ENCODE measurements around the gene LHX4. TPM values are rescaled to one million over a fixed set of nuclear protein-coding genes. Genes with fewer than 3 reads are reported as not detected.

Gene LHX4
- total and polyA plus RNA-seq, 2 of the 13 experiments (the other 11 are each of a cell fraction or from before 2014, with no cell fraction given) = 0.03 to 0.07 TPM

DNA sequence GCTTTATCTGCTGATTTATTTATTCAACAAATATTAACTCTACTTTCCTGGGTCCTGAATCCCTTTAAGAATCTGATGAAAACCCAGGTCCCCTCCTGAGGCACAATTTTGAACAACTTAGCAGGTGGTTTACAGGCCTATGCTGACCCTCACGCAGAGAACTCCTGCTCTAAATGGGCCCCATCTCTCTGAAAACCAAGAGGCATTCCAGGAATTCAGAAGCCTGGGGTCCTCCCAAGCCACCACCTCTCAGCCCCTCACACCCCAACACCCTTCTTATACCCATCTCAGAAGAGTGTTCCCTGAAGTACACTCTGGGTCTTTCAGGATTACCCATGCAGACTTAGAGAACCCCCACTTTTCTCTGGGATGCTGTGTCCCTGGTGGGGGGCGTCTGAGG, 34.5 kb downstream of the LHX4 start (continued):
- TF ChIP-seq ZNF772 (CRISPR knock-in tag; IDR thresholded peaks at IDR 0.05) (no peak), ZNF790 (CRISPR knock-in tag; IDR thresholded peaks at IDR 0.05; ENCODE audit: borderline replicate concordance) (no peak)

DNA sequence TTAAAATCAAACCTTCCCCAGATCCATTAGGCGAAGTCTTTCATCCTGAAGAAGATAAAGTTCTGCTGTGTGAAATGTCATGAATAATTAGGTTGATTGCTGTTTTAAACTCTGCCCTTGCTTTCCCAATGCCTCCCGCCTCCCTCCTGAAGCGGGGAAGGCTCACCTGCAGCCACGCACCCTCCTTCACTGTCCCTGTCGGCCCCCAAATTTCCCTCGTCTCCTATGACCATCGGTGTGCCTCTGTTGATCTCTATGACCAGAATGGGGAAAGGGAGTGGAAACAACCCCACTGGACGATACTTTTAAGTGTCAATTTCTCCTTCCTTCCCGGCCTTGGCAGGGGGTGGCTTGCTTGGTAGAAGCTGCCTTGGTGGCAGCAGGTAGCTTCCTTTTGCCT, 35.1 kb downstream of the LHX4 start:
- Histone ChIP-seq H2AFZ (ENCODE audit: low read length) (no peak overlapping the region), H3K79me2 (ENCODE audit: insufficient read depth, low read length) (no peaks in the 10 kb centered on the region), H3K9ac (ENCODE audit: insufficient read depth, low read depth, low read length) (no peak overlapping the region), H3K36me3 (replicated peaks in 1 of 2; ENCODE audit: control insufficient read depth in 1 of 2, insufficient read depth in 2 of 2, low read length in 2 of 2) (no peaks in the 10 kb centered on the region), H3K27me3 (ENCODE audit: control insufficient read depth in 1 of 2, insufficient read depth in 2 of 2, low read length in 2 of 2) (peaks cover 3 to 34% of the 10 kb centered on the region in 2 experiments; a peak in 4 of 5 replicates), H3K4me3 (replicated peaks in 1 of 3; ENCODE audit: insufficient read depth in 1 of 3, low read depth in 2 of 3, low read length in 3 of 3) (no peak overlapping the region), H3K4me1 (ENCODE audit: insufficient read depth, low read length) (peaks cover 23% of the 10 kb centered on the region), H3K4me2 (ENCODE audit: low read depth, low read length) (no peak overlapping the region), H3K9me3 (ENCODE audit: low read length) (no peaks in the 10 kb centered on the region), H3K27ac (ENCODE audit: extremely low read length, insufficient read depth, low read length) (no peak overlapping the region), H4K20me1 (ENCODE audit: insufficient read depth, low read length) (no peaks in the 10 kb centered on the region)
- ChIA-PET CTCF (ENCODE audit: low intra/inter-chr PET ratio, low total read pairs) (no interaction called here), POLR2A (no interaction called here)
- ATAC-seq (no peak), FAIRE-seq (no peak), DNase-seq (ENCODE audit: low spot score) (no peak)
- in situ Hi-C loops (cut with HindIII; ENCODE audit: extremely low pct_ligation_motif_present, low pct_unique_long_range_greater_than_20kb) = loop anchor here (10.0 kb wide), 1 partner anchor 80 kb away; no protein-coding TSS in a partner anchor
- WGBS (ENCODE audit: low lambda C conversion rate) = 65% methylated on average over 9 of the region's 9 CpGs
- no peak for TF ChIP-seq ZBTB3 (CRISPR knock-in tag; IDR thresholded peaks at IDR 0.05; ENCODE audit: borderline replicate concordance, low read depth)
- TF ChIP-seq PAX8 (CRISPR knock-in tag; IDR thresholded peaks at IDR 0.05; ENCODE audit: borderline replicate concordance) = no peak
- TF ChIP-seq ZNF768 (CRISPR knock-in tag; IDR thresholded peaks at IDR 0.05) = no peak
- intact Hi-C loops (cut with micrococcal nuclease; ENCODE audit: unreplicated experiment) = no loop called here
- no TSS peak for BruUV-seq (replicated peaks)

DNA sequence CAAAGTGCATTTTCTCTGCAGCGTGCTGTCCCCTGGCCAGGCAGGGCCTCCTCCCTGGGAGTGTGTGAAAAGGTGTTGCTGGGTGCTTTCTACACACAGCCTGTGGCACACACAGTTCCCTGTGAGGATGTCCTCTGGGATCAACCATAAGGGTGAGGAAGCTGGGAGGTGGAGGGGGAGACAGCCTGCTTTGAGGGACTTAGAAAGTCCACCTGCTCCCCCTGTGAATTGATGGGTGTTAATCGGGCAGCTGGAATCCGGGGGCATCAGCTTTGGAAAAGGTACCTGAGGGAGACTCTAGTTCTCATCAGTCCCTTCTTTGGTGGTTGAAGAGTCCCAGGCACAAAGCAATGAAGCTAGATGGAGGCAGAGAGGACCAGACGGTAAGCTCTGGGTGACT, 35.8 kb downstream of the LHX4 start:
- Histone ChIP-seq H3K36me3 (replicated peaks in 1 of 2; ENCODE audit: control insufficient read depth in 1 of 2, insufficient read depth in 2 of 2, low read length in 2 of 2) (no peaks in the 10 kb centered on the region), H3K79me2 (ENCODE audit: insufficient read depth, low read length) (no peaks in the 10 kb centered on the region), H3K4me3 (replicated peaks in 1 of 3; ENCODE audit: insufficient read depth in 1 of 3, low read depth in 2 of 3, low read length in 3 of 3) (no peak overlapping the region), H3K27ac (ENCODE audit: extremely low read length, insufficient read depth, low read length) (no peak overlapping the region), H2AFZ (ENCODE audit: low read length) (no peak overlapping the region), H3K9me3 (ENCODE audit: low read length) (no peaks in the 10 kb centered on the region), H3K4me1 (ENCODE audit: insufficient read depth, low read length) (peaks cover 30% of the 10 kb centered on the region), H4K20me1 (ENCODE audit: insufficient read depth, low read length) (no peaks in the 10 kb centered on the region), H3K27me3 (ENCODE audit: control insufficient read depth in 1 of 2, insufficient read depth in 2 of 2, low read length in 2 of 2) (peaks cover 0 to 28% of the 10 kb centered on the region in 2 experiments; a peak in 3 of 5 replicates), H3K4me2 (ENCODE audit: low read depth, low read length) (no peak overlapping the region), H3K9ac (ENCODE audit: insufficient read depth, low read depth, low read length) (no peak overlapping the region)
- DNase-seq (ENCODE audit: low spot score) (no peak), FAIRE-seq (no peak), ATAC-seq (no peak)
- no TSS peak for BruUV-seq (replicated peaks)
- ChIA-PET POLR2A (no interaction called here), CTCF (ENCODE audit: low intra/inter-chr PET ratio, low total read pairs) (no interaction called here)
- WGBS (ENCODE audit: low lambda C conversion rate) = 41% methylated on average over 4 of the region's 4 CpGs
- in situ Hi-C loops (cut with HindIII; ENCODE audit: extremely low pct_ligation_motif_present, low pct_unique_long_range_greater_than_20kb) = loop anchor here (10.0 kb wide), 1 partner anchor 81 kb away; no protein-coding TSS in a partner anchor
- intact Hi-C loops (cut with micrococcal nuclease; ENCODE audit: unreplicated experiment) = no loop called here
- no peak for TF ChIP-seq RELA (CRISPR knock-in tag; IDR thresholded peaks at IDR 0.05)
- TF ChIP-seq, protein P1, sequence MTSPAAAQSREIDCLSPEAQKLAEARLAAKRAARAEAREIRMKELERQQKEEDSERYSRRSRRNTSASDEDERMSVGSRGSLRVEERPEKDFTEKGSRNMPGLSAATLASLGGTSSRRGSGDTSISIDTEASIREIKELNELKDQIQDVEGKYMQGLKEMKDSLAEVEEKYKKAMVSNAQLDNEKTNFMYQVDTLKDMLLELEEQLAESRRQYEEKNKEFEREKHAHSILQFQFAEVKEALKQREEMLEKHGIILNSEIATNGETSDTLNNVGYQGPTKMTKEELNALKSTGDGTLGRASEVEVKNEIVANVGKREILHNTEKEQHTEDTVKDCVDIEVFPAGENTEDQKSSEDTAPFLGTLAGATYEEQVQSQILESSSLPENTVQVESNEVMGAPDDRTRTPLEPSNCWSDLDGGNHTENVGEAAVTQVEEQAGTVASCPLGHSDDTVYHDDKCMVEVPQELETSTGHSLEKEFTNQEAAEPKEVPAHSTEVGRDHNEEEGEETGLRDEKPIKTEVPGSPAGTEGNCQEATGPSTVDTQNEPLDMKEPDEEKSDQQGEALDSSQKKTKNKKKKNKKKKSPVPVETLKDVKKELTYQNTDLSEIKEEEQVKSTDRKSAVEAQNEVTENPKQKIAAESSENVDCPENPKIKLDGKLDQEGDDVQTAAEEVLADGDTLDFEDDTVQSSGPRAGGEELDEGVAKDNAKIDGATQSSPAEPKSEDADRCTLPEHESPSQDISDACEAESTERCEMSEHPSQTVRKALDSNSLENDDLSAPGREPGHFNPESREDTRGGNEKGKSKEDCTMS (CRISPR knock-in tag; conservative IDR thresholded peaks at IDR 0.05) = no peak
- TF ChIP-seq, protein P2, sequence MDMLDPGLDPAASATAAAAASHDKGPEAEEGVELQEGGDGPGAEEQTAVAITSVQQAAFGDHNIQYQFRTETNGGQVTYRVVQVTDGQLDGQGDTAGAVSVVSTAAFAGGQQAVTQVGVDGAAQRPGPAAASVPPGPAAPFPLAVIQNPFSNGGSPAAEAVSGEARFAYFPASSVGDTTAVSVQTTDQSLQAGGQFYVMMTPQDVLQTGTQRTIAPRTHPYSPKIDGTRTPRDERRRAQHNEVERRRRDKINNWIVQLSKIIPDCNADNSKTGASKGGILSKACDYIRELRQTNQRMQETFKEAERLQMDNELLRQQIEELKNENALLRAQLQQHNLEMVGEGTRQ (IDR thresholded peaks at IDR 0.05; ENCODE audit: low read depth, low read length) = no peak
- TF ChIP-seq, protein P2 (CRISPR knock-in tag; IDR thresholded peaks at IDR 0.05; ENCODE audit: borderline replicate concordance) = no peak
- TF ChIP-seq DNMT3B (CRISPR knock-in tag; conservative IDR thresholded peaks at IDR 0.05) = no peak
- no peak for TF ChIP-seq KLF12 (CRISPR knock-in tag; IDR thresholded peaks at IDR 0.05; ENCODE audit: borderline replicate concordance)
- no peak for TF ChIP-seq ZNF101 (CRISPR knock-in tag; IDR thresholded peaks at IDR 0.05; ENCODE audit: borderline replicate concordance, low read depth)
- no peak for TF ChIP-seq RFX3 (CRISPR knock-in tag; IDR thresholded peaks at IDR 0.05)
- TF ChIP-seq CENPX (CRISPR knock-in tag; IDR thresholded peaks at IDR 0.05) = no peak
